GM19328 (cell line): Measurements from ENCODE around the gene PCDHA8.
"Not testable (repeated sequence)": the region's sequence is repeated elsewhere in the genome, so short reads cannot be mapped to it uniquely, and the experiment has no call there.

Experiments
- ATAC-seq: cut with Tn5 transposase; IDR thresholded peaks from one replicate; pipeline ENCODE4 v1.9.1; 2021; ENCODE audit warnings: mild to moderate bottlenecking, moderate library complexity; ENCODE audit not compliant: unreplicated experiment

The PCDHA8 gene

DNA sequence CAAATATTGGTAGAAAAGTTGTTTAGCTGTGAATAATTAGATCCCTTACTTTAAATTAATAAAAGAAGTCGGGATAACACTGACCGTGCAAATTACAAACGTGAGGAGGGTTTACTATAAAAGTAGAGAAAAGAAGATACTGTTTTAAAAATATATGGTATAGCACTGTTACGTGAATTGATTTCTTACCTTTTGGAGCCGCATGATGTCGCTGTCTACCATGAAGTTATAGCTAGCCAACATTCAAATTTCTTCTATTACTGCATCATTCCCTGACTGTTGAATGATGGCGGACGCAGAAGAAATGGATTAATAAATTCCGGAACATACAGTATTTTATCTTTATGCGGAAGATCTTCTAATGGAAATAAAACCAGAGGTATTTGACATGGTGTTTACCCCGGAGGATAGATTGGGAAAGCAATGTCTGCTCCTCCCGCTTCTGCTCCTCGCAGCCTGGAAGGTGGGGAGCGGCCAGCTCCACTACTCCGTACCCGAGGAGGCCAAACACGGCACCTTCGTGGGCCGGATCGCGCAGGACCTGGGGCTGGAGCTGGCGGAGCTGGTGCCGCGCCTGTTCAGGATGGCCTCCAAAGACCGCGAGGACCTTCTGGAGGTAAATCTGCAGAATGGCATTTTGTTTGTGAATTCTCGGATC, 13.2 kb upstream of the PCDHA8 start, which contains the start of gene PCDHA6:
Gene PCDHA6, plus strand, starts transcription at position 257 of the 658 bp plus-strand sequence. Its CDS starts 132 bp downstream, at position 389.
- no peak for ATAC-seq

DNA sequence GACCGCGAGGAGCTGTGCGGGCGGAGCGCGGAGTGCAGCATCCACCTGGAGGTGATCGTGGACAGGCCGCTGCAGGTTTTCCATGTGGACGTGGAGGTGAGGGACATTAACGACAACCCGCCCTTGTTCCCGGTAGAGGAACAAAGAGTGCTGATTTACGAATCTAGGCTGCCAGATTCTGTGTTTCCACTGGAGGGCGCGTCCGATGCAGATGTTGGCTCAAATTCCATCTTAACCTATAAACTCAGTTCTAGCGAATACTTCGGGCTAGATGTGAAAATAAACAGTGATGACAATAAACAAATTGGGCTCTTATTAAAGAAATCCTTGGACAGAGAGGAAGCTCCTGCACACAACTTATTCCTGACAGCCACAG, 12.6 kb upstream of the PCDHA8 start:
- no peak for ATAC-seq

DNA sequence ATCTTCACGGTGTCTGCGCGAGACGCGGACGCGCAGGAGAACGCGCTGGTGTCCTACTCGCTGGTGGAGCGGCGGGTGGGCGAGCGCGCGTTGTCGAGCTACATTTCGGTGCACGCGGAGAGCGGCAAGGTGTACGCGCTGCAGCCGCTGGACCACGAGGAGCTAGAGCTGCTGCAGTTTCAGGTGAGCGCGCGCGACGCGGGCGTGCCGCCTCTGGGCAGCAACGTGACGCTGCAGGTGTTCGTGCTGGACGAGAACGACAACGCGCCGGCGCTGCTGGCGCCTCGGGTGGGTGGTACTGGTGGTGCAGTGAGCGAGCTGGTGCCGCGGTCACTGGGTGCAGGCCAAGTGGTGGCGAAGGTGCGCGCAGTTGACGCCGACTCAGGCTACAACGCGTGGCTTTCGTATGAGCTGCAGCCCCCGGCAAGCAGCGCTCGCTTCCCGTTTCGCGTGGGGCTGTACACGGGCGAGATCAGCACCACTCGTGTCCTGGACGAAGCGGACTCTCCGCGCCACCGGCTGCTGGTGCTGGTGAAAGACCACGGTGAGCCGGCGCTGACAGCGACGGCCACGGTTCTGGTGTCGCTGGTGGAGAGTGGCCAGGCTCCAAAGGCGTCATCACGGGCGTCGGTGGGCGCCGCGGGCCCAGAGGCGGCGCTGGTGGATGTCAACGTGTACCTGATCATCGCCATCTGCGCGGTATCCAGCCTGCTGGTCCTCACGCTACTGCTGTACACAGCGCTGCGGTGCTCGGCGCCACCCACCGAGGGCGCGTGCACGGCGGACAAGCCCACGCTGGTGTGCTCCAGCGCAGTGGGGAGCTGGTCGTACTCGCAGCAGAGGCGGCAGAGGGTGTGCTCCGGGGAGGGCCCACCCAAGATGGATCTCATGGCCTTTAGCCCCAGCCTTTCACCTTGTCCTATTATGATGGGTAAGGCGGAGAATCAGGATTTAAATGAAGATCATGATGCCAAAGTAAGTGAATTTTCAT, 11.2 kb upstream of the PCDHA8 start:
- not testable (repeated sequence) for ATAC-seq

DNA sequence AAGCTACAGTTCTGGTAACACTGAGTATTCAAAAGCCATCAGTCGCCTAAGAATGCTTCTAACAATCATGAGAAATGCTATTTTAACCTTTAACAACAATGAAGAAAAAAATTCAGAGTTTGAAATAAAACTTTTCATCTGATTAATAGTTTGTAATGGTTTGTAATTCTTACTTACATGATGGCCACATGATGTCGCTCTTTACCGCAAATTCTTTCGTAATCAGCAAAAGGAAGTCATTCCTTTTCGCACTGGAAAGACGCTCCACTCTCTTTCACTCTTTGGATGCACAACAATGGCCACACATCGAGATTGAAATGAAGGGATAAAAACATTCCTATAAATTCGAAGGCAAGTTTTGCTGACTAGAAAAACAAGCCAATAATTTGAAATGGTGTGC, 7.0 kb upstream of the PCDHA8 start, which contains the start of gene PCDHA7:
Gene PCDHA7, plus strand, starts transcription at position 277 of the 400 bp plus-strand sequence. Its CDS starts 115 bp downstream, at position 392.
- no peak for ATAC-seq

DNA sequence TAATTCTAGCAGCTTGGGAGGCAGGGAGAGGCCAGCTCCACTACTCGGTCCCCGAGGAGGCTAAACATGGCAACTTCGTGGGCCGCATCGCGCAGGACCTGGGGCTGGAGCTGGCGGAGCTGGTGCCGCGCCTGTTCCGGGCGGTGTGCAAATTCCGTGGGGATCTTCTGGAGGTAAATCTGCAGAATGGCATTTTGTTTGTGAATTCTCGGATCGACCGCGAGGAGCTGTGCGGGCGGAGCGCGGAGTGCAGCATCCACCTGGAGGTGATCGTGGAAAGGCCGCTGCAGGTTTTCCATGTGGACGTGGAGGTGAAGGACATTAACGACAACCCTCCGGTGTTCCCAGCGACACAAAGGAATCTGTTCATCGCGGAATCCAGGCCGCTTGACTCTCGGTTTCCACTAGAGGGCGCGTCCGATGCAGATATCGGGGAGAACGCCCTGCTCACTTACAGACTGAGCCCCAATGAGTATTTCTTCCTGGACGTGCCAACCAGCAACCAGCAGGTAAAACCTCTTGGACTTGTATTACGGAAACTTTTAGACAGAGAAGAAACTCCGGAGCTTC, 6.5 kb upstream of the PCDHA8 start:
- not testable (repeated sequence) for ATAC-seq

- no peak for ATAC-seq
These were observed 5.1 kb upstream of the PCDHA8 start for GRCh38 chr5:140835622-140836510.

DNA sequence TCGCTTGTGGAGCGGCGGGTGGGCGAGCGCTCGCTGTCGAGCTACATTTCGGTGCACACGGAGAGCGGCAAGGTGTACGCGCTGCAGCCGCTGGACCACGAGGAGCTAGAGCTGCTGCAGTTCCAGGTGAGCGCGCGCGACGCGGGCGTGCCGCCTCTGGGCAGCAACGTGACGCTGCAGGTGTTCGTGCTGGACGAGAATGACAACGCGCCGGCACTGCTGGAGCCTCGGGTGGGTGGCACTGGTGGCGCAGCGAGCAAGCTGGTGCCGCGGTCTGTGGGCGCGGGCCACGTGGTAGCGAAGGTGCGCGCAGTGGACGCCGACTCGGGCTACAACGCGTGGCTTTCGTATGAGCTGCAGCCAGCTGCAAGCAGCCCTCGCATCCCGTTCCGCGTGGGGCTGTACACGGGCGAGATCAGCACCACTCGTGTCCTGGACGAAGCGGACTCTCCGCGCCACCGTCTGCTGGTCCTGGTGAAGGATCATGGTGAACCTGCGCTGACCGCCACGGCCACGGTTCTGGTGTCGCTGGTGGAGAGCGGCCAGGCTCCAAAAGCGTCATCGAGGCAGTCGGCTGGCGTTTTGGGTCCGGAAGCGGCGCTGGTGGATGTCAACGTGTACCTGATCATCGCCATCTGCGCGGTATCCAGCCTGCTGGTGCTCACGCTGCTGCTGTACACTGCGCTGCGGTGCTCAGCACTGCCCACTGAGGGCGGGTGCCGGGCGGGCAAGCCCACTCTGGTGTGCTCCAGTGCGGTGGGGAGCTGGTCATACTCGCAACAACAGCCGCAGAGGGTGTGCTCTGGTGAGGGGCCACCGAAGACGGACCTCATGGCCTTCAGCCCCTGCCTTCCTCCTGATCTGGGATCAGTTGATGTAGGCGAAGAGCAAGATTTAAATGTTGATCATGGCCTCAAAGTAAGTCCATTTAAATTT, 2.1 kb downstream of the PCDHA8 start:
- ATAC-seq: no peak

DNA sequence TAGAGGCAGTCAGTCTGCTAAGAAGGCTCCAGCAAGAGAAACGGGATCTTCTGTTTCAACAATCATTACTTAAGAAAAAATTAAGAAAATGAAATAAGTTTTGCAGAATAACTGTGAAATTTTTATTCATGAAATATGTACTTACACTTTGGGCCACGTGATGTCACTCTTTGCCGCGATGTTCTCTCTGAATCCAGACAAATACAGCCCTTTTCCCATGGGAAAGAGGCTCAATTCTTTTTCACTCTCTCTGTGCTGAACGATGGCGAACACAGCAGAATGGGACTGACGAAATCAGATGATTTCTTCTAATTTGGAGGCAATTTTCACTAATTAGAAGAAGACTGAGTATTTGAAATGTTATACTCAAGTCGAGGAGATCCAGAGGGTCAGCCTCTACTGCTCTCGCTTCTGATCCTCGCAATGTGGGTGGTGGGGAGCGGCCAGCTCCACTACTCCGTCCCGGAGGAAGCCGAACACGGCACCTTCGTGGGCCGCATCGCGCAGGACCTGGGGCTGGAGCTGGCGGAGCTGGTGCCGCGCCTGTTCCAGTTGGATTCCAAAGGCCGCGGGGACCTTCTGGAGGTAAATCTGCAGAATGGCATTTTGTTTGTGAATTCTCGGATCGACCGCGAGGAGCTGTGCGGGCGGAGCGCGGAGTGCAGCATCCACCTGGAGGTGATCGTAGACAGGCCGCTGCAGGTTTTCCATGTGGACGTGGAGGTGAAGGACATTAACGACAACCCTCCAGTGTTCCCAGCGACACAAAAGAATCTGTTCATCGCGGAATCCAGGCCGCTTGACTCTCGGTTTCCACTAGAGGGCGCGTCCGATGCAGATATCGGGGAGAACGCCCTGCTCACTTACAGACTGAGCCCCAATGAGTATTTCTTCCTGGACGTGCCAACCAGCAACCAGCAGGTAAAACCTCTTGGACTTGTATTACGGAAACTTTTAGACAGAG, 7.4 kb downstream of the PCDHA8 start, which contains the start of gene PCDHA9:
Gene PCDHA9, plus strand, starts transcription at position 244 of the 964 bp plus-strand sequence. Its CDS starts 114 bp downstream, at position 358.
- not testable (repeated sequence) for ATAC-seq

DNA sequence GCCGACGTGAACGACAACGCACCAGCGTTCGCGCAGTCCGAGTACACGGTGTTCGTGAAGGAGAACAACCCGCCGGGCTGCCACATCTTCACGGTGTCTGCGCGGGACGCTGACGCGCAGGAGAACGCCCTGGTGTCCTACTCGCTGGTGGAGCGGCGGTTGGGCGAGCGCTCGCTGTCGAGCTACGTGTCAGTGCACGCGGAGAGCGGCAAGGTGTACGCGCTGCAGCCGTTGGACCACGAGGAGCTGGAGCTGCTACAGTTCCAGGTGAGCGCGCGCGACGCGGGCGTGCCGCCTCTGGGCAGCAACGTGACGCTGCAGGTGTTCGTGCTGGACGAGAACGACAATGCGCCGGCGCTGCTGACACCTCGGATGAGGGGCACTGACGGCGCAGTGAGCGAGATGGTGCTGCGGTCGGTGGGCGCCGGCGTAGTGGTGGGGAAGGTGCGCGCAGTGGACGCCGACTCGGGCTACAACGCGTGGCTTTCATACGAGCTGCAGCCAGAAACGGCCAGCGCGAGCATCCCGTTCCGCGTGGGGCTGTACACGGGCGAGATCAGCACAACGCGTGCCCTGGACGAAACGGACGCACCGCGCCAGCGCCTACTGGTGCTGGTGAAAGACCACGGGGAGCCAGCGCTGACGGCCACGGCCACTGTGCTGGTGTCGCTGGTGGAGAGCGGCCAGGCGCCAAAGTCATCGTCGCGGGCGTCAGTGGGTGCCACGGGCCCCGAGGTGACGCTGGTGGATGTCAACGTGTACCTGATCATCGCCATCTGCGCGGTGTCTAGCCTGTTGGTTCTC, 9.0 kb downstream of the PCDHA8 start:
- ATAC-seq: not testable (repeated sequence)

DNA sequence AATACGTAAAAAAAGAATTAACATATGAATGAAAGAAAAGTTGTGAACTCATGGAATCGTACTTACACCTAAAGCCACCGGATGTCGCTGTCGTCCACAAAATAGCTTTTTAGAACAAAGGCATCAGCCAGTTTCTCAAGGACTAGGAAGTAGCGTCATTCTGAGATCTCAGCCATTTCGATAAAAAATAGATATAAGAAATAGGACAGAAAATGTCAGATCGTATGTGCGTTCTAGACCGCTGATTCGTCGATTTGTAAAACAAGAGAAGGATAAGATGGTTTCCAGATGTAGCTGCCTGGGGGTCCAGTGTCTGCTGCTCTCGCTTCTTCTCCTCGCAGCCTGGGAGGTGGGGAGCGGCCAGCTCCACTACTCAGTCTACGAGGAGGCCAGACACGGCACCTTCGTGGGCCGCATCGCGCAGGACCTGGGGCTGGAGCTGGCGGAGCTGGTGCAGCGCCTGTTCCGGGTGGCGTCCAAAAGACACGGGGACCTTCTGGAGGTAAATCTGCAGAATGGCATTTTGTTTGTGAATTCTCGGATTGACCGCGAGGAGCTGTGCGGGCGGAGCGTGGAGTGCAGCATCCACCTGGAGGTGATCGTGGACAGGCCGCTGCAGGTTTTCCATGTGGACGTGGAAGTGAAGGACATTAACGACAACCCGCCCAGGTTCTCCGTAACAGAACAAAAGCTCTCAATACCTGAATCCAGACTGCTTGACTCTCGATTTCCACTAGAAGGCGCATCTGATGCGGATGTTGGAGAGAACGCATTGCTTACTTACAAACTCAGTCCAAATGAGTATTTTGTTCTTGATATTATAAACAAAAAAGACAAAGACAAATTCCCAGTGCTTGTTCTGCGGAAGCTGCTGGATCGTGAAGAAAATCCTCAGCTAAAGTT, 15.0 kb downstream of the PCDHA8 start, which contains the start of gene PCDHA10:
Gene PCDHA10, plus strand, starts transcription at position 126 of the 903 bp plus-strand sequence. Its CDS starts 152 bp downstream, at position 278.
- ATAC-seq: no peak

DNA sequence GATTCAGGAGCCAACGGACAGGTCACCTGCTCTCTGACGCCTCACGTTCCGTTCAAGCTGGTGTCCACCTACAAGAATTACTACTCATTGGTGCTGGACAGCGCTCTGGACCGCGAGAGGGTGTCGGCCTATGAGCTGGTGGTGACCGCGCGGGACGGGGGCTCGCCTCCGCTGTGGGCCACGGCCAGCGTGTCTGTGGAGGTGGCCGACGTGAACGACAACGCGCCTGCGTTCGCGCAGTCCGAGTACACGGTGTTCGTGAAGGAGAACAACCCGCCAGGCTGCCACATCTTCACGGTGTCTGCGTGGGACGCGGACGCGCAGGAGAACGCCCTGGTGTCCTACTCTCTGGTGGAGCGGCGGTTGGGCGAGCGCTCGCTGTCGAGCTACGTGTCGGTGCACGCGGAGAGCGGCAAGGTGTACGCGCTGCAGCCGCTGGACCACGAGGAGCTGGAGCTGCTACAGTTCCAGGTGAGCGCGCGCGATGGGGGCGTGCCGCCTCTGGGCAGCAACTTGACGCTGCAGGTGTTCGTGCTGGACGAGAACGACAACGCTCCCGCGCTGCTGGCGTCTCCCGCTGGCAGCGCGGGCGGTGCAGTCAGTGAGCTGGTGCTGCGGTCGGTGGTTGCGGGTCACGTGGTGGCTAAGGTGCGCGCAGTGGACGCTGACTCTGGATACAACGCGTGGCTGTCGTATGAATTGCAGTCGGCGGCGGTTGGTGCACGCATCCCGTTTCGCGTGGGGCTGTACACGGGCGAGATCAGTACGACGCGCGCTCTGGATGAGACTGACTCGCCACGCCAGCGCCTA, 16.4 kb downstream of the PCDHA8 start:
- ATAC-seq: no peak

- no peak for ATAC-seq
These were observed 16.9 kb downstream of the PCDHA8 start for GRCh38 chr5:140857987-140858240.

GRCh38 chr5:140862441-140863295, 21.7 kb downstream of the PCDHA8 start:
- ATAC-seq: no peak

GRCh38 chr5:140868721-140869554, 28.0 kb downstream of the PCDHA8 start, which contains the start of gene PCDHA11:
Gene PCDHA11, plus strand, starts transcription at chr5:140868957. Its CDS starts 147 bp downstream, at chr5:140869104.
- ATAC-seq: no peak
